HG03342 (cell line): ENCODE measurements around the gene MYO1D.
A peak's percentile ranks its signal among the peaks of the same experiment; 100 is the strongest.

ENCODE experiments used
- ATAC-seq: cut with Tn5 transposase; IDR thresholded peaks from one replicate; pipeline ENCODE4 v1.9.1; 2021; ENCODE audit warnings: mild to moderate bottlenecking, moderate library complexity; ENCODE audit not compliant: unreplicated experiment

The MYO1D gene

GRCh38 chr17:32591405-32591804 lies 285.5 kb downstream of the MYO1D start:
- ATAC-seq, result no peak

DNA sequence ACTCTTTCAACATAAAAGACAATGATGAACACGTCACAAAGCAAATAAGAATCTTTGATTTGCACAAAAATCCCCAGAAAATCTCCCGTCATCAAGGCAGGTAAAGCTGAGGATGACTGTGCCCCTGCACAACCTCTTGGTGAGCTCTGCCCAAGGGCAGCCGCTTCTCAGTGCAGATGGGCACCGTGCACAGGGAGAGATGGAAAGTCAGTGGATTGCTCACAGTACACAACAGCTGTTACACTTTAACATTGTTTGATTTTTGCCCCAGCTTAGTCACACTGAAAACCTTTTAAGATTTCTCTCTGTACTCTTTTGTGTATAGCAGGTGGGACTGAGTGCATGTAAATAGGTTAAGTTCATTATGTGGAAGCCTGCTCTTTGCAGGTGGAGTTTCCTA lies 285.9 kb downstream of the MYO1D start:
- ATAC-seq, result no peak

DNA sequence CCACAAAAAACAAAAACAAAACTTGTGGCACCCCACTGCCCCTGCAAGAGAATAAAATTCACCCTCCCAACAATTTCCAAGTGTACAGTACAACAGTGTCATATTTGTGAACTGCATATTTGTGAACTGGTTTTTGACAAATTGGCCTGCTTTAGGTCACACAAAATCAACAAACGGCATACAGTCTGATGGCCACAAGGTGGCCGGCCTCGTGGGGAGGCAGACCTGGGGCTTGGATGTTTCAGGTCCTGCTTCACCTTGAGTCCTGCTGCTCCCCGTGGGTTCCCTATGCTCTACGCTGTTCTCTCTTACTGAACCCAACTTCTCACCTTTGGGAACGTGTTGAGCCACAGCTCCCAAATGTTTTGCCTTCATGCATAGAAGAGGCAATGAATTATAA lies 287.9 kb downstream of the MYO1D start:
- no peak for ATAC-seq

DNA sequence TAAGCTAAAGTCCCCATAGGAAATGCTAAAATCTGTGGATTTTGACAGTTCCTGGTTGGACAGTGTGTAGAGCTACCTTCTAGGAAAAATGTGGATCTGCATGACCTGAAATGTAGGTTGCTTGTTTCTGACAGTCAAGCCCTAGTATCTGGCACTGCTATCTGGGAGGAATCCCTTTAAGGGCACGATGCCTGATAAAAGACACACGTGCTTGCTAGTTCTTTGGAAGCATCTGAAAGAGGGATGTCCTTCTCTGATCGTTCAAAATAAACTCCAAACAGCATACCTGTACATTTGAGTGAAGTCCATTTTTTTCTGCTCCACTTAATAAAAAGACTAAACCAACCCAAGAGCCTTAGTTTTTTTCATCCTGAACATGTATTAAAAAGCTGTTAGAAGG lies 288.8 kb downstream of the MYO1D start:
- ATAC-seq, result no peak

DNA sequence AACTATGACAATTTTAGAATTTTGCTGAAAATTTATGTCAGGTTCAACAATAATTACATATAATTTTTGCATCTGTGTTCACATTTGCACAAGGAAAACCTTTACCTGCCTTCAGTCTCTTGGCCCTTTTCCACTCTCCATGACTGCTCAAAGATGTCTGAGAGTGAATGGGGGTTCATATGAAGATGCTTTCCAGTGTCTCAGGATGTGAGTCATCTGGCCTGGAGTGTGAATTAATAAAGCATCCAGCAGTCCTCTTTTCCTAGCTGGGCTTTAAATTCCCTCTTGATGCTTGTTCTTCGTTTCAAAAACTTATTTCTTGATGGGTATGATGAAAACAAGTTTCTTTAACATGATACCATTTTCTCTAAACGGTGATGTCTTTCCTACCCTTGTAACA lies 290.3 kb downstream of the MYO1D start:
- ATAC-seq, result no peak

GRCh38 chr17:32584792-32585191 lies 292.1 kb downstream of the MYO1D start:
- ATAC-seq, result no peak

DNA sequence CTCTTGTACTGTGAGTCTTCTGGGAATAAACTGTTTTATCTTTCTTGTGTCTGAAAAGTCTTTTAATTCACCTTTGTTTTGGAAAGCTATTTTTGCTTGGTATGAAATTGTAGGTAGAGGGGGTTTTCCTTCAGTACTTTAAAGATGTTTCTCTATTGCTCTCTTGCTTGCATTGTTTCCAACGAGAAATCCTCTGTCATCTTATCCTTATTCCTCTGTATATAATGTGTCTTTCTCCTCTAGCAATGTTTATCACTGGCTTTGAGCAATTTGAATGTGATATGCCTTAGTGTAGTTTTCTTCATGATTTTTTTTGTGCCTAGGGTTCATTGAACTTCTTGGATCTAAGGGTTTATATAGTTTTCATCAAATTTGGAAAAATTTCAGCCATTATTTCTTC lies 293.9 kb downstream of the MYO1D start:
- ATAC-seq, result no peak

DNA sequence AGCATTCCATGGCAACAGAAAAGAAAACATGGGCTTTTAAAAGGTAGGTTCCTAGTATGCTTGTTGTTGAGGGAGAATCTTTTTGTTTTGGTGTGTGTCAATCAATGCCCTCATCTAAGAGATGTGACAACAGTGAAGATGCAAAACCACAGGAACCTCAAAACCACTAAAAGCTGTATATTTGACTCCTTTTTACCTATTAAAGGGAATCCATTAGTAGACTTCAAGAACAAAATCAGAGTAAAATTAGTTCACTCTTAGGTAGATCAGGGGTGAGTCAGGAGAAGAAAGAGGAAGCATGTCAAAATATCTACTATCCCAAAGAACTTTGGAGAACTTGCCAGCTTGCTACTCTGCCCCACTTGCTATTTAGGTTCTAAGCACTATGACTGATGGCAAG lies 301.1 kb downstream of the MYO1D start:
- no peak for ATAC-seq

GRCh38 chr17:32570081-32570396 lies 306.9 kb downstream of the MYO1D start:
- no peak for ATAC-seq

GRCh38 chr17:32569171-32570080 lies 307.5 kb downstream of the MYO1D start:
- ATAC-seq, result no peak

GRCh38 chr17:32568705-32569104 lies 308.2 kb downstream of the MYO1D start:
- no peak for ATAC-seq

DNA sequence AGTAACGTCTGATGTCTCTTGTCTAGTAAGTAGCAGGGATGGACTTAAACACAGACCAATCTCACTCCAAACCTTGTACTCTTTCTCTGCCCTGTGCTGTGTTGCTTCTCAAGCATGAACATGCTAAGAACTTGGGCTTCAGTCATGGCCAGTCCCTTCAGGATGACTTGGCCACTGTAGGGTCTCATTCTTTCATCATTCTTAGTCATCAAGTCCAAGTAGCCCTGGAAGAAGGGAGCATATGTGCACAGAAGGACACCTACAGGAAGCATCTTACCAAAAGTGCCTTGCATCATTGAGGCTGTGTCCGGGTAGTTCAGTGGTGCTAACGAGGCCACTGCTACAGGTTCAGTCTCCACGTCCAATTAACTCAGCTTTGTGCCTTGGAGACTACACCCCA lies 309.4 kb downstream of the MYO1D start:
- ATAC-seq, result no peak

GRCh38 chr17:32567086-32567485 lies 309.8 kb downstream of the MYO1D start:
- no peak for ATAC-seq

DNA sequence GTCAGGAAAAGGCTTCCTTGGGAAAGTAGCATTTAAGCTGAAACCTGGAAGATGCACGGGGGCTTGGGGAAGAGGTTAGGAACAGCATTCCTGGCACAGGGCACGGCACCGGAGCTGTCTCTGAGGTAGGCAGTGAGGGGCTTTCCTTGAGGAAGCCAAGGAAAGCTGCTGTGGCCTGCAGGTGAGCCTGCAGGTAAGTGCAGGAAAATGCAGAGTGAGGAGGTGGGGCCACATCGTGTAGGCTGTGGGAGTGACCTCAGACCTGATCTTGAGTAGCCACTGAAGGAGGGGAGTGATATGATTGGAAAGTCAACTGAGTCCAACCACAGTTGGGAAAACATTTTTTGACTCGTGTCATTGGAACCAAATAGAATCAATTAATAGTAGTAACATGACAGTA lies 310.6 kb downstream of the MYO1D start:
- no peak for ATAC-seq

GRCh38 chr17:32565401-32565800 lies 311.5 kb downstream of the MYO1D start:
- ATAC-seq, result no peak

DNA sequence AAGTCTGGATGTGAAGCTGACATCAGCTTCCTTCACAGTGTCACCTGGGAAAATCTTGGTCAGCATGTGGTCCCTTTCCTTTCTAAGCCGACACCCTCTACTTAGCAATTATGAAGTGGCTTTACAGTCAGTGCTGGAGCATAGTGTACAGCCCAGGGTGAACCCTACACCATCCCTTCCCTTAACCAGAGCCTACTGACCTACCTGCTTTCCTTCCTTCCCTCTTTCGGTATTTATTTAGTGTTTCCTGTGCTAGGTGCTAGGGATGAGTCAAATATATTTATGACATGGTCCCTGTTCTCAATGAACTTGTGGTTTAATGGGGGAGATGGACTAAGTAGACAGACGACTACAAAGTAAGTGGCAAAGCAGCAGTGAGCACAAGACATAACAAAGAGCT lies 312.6 kb downstream of the MYO1D start:
- ATAC-seq, result no peak

GRCh38 chr17:32563583-32563982 lies 313.3 kb downstream of the MYO1D start:
- ATAC-seq, result no peak

DNA sequence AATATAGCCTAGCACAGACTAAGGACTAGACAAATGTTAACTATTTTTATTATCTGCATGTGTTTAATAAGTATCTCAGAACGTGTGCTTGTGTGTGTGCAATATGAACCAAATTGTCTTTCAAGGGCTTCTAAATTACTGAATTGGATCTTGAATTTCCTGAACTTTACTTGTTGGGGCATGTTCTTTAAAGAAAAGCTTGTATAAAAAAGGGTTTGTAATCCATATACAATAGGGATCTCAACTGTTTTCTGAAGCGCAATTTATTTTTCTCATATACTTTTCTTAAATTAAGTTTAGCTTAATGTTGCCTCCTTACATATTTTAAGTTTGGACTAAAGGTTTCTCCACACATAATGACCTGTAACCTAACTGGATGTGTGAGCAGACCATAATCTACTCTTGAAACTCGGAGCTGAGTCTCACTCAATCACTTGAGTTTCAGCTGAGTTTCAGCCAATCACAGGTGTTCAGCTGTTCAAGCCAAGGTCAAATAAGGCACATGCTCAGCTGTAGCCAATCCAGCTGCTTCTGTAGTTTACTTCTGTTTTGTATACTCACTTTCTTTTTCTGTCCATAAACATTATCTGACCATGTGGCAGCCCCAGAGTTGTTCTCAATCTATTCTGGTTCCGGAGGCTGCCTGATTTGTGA lies 317.8 kb downstream of the MYO1D start:
- peak; percentile 83 for ATAC-seq

GRCh38 chr17:32558326-32558955 lies 318.5 kb downstream of the MYO1D start:
- ATAC-seq, result no peak

GRCh38 chr17:32555611-32556310 lies 321.2 kb downstream of the MYO1D start:
- ATAC-seq, result no peak

- no peak for ATAC-seq
Observed at GRCh38 chr17:32553168-32553567, 323.8 kb downstream of the MYO1D start.
